Measurements from ENCODE around the gene PRXL2A. TPM values are rescaled to one million over a fixed set of nuclear protein-coding genes. Genes with fewer than 3 reads are reported as not detected.
"Not testable (repeated sequence)": the region's sequence is repeated elsewhere in the genome, so short reads cannot be mapped to it uniquely, and the experiment has no call there.

PRXL2A gene
- total RNA-seq, 1 donor from 2014 or later: 197 TPM

DNA sequence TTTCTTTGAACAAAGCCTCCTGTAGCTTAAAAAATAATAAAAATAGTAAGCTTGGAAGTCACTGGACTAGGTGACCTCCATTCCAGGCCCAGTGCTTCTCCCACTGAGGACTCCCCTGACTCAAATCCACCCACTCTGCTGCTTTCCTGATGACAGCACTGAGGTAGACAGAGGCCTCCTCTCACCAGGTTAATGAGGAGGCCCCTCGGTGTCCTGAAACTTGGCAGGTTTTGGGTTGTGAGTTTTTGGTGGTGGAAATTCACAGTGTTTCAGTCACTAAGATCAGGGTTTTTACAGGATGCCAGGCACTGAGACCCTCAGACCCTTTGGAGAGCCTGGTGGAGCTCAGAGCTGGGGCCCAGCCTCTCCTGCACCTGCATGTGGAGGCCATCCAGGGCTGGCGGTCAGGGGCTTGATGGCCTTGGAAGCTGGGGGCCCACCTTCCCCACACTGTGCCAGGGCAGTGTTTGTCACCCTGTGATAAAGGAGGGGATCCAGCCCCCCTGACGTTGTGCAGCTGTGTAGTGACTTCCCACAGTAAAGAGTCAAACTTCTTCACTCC is 64.8 kb downstream of the PRXL2A start:
- no peak for DNase-seq (ENCODE audit: extremely low read depth, low read depth, low spot score)

DNA sequence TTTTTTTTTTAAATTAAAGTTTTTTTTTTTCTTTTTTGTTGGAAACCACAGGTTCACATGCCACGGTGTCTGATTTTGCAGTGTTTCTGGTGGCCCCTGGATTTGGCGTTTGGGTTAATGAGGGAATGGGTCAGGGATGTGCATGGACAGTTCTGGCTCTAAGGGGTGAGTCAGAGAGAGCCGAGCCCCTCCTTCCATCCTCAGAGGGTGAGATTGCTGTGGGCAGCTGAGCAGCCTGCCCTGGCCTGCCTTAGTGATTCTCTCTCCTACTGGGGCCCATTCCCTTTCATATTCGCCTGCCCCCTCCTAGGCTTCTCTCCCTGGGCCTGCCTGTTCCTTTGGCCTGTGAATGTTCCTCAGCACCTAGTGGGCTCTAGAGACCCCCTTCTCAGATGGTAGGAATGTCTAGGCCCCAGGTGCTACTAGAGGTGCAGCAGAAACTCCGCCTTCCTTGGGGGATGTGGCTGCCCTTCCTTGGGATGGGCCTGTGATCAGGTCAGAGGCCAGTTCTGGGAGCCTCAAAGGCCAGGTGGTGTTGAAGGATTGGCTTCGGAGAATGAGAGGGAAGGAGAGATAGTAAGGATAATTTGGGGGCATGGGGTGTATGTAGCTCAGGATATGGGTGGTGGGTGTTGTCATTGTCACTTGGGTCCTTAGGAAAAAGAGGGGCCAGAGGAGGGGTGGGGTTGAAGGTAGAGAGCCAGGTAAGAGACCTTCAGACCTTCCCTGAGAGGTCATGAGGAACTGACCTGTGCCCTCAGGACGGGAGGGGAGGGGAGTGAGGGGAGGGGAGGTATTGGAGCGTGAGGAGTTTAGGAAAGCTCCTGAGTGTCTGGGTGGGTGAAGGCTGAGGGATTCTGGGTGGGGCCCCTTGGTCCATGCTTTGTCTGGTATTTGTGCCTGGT is 65.6 kb downstream of the PRXL2A start:
- no peak for DNase-seq (ENCODE audit: extremely low read depth, low read depth, low spot score)

DNA sequence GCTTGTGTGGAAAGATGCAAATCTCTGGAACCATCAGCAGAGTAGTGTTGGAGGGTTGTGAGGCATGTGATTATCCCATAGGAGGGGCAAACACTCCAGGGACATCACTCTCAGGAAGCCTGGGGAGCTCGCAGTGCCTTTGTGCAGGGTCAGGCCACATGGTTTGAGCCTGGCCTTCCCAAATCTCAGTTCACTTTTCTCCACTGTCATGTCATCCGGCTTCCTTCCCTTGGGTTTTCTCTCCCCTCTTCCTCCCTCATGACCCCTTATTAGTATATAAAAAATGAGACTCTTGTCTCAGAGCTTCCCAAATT is 66.2 kb downstream of the PRXL2A start:
- no peak for DNase-seq (ENCODE audit: extremely low read depth, low read depth, low spot score)

DNA sequence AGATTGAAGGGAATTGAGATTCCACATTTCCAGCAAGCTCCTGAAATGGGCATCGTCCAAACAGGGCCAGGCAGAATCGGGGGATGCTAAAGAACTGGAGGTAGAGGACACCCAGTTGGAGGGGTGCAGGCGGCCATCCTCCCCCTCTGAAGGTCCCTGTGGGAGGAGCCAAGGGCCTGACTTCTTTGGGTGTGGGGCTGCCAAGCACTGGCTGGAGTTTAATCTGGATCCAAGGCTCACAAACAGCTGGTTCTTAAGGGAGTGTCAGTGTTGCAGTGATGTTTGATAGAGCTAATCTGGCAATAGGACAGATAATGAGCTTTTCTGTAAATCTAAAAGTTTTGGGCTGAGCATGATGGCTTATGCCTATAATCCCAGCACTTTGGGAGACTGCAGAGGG is 66.6 kb downstream of the PRXL2A start:
- no peak for DNase-seq (ENCODE audit: extremely low read depth, low read depth, low spot score)

DNA sequence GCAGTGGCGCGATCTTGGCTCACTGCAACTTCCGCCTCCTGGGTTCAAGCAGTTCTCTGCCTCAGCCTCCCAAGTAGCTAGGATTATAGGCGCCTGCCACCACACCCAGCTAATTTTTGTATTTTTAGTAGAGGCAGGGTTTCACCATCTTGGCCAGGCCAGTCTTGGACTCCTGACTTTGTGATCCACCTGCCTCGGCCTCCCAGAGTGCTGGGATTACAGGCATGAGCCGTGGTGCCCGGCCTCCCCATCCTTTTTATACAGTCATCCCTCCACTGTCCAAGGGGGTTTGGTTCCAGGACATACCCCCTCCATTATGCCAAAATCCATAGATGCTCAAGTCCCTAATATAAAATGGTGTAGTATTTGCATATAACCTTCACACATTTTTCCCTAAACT is 67.3 kb downstream of the PRXL2A start:
- not testable (repeated sequence) for DNase-seq (ENCODE audit: extremely low read depth, low read depth, low spot score)

DNA sequence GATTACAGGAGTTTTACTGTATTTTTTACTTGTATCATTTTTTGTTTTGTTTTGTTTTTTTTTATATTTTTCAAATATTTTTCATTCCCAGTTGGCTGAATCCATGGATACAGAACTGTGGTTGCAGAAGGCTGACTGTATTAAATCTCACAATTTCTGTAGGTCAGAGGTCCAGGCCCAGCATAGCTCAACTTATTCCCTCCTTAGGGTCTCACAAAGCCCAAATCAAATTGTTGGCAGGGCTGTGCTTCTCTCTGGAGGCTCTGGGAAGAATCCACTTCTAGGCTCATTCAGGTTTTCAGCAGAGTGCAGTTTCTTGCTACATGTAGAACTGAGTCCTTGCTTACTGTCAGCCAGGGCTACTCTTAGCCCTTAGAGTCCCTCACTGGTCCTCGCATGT is 68.3 kb downstream of the PRXL2A start:
- DNase-seq (ENCODE audit: extremely low read depth, low read depth, low spot score): no peak

DNA sequence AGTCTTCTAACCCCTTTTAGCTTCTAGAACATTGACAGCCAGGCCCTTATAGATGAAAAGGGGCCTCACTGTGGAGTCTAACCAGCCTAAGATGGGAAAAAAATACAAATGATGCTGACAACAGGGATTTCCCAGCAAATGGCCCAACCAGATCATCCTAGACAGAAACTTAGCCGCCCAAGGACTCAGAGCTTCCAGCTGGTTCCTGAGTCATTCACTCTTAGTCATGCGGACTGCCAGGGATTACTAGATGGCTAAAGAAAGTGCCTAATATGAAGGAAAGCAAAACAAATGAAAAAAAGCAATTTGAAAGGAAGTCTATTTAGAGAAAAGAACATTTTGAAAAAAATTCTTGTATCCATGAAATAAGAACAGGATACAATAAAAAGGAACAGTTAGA is 69.5 kb downstream of the PRXL2A start:
- DNase-seq (ENCODE audit: extremely low read depth, low read depth, low spot score): no peak

DNA sequence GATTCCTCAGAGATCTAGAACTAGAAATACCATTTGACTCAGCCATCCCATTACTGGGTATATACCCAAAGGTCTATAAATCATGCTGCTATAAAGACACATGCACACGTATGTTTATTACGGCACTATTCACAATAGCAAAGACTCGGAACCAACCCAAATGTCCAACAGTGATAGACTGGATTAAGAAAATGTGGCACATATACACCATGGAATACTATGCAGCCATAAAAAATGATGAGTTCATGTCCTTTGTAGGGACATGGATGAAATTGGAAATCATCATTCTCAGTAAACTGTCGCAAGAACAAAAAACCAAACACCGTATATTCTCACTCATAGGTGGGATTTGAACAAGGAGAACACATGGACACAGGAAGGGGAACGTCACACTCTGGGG is 72.0 kb downstream of the PRXL2A start:
- not testable (repeated sequence) for DNase-seq (ENCODE audit: extremely low read depth, low read depth, low spot score)

DNA sequence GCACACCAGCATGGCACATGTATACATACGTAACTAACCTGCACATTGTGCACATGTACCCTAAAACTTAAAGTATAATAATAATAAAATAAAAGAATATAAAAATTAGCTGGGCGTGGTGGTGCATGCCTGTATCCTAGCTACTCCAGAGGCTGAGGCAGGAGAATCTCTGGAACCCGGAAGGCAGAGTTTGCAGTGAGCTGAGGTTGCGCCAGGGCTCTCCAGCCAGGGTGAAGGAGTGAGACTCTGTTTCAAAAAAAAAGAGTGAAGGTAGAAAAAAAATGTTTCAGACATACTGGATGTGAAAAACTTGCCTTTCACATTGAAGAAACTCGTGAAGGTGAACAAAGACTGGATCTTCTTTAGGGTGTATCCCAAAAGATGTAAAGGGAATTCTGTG is 72.5 kb downstream of the PRXL2A start:
- no peak for DNase-seq (ENCODE audit: extremely low read depth, low read depth, low spot score)

DNA sequence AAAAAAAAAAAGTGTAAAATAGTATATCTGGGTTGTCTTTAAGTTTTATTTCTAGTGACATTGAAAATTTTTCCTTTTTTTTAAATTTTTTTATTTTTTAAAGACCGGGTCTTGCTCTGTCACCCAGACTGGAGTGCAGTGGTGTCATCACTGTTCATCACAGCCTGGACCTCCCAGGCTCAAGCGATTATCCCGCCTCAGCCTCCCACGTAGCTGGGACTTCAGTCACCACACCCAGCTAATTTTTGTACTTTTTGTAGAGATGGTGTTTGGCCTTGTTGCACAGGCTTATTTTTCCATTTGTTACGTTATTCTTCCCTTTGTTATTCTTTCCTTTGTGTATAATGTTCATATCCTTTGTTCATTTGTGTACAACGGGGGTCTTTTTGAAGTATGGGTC is 75.9 kb downstream of the PRXL2A start:
- DNase-seq (ENCODE audit: extremely low read depth, low read depth, low spot score): no peak

DNA sequence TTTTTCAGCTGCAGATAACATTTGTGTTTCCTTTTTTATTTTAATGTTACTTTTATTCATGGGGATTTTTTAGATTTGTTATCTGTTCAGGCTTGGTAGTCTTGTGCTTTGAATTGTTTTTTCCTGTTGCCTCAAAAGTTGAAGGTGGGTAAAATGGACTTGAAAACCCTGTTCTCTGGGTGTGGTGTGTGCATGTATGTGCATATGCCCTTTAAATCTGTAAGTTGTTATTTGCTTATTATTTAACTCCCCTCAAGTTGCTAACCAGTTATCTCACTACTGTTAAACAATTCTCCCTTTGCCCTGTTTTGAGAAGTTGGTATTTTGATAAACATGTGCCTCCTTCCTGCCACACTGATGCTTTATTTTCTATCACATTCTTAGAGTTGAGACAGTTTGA is 76.3 kb downstream of the PRXL2A start:
- DNase-seq (ENCODE audit: extremely low read depth, low read depth, low spot score): no peak

DNA sequence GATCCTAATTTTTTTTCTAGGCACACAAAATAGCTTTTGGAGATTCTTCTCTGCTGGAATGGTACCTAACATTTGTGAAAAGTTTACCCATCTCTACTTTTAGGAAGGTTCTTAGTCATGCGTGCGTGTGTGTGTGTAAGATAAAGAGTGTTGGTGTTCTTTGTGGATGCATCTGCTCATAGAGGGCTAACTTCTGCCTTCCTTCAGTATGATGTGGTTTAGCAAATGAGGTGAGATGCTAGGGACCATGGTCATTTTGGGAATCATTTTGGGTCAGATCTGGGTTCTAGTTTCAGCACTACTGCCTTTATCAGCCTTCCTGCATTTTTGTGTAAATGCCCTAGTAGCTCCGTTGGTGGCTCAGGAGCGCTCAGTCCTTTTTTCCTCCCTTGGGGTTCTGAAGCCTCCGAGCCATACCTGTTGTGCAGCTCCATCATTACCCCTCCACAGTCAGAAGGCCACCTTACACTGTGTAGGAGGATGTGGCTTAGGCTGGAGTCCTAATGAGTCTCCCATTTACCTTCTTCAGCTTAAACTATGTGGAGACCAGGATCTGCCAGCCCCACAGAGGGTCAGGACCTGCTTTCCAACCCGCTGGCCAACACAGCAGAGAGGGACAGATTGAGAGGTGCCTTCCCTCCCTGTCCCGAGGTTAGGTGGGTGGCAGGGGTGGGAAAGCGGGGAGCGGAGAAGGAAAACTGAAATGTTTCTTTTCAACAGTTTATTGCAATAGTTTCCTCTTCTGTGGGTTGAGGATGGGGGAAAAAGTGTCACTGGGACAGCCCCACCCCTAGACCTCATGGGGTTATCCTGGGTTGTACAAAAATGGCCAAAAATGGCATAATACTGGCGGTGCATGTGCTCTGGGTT is 77.0 kb downstream of the PRXL2A start:
- no peak for DNase-seq (ENCODE audit: extremely low read depth, low read depth, low spot score)

DNA sequence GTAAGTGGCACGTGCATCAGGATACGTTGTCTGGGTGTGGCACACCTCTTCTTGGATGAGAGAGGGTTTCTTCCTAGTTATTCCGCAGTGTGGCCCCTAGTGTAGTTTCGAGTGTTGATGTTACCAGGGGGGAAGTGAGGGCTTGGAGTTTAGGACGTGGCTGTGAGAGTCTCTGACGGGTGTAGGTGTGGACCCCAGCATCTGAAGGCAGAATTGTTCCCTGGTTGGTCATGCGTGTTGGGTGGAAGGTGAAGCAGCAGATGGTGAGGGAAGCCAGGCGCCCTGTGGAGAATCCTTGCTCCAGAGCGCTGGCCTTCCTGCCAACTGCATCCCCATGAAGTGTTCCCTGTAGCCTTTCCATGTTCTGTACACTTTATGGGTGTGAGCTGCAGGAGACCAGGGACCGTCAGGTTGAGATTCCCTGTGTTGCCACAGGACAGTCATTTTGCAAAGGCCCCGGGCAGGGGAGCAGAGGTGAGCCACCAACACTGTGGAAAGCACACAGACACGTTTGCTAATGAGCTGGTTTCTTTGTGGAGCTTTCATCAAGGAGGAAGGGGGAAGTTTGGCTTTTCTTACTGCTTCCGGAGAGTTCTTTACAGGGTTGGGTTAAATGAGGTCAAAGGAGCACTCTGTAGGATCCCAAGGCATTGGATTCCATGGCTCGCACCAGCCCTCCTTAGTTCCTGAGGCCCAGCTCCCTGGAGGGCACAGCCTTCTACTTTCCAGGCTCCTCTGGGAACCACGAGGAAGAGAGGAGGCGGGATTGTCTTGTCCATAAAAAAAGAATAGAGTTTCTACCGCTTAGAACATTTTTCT is 77.8 kb downstream of the PRXL2A start:
- no peak for DNase-seq (ENCODE audit: extremely low read depth, low read depth, low spot score)

Other genes starting within 250 kb of the PRXL2A start
- gene ANXA11, start 203.0 kb upstream of the PRXL2A start, total RNA-seq: 98.2 and 118 TPM in 2 replicates
- not detected in 2 replicates for gene MAT1A, start 118.9 kb upstream of the PRXL2A start, total RNA-seq
- gene DYDC1, start 51.8 kb upstream of the PRXL2A start, total RNA-seq: not detected in 2 replicates
- not detected in 2 replicates for gene DYDC2, start 51.8 kb upstream of the PRXL2A start, total RNA-seq
- gene TSPAN14, start 45.8 kb downstream of the PRXL2A start, total RNA-seq: 202 and 235 TPM in 2 replicates
- 0.23 TPM in 1 of 2 replicates, not detected in the other for gene SH2D4B, start 129.4 kb downstream of the PRXL2A start, total RNA-seq

Data from glomerular endothelial cell (primary cell).